Measurements from ENCODE around the gene OR14A16.

Gene OR14A16

GRCh38 chr1:247824023-247824422, at the start of gene OR14A16:
Gene OR14A16, minus strand, starts transcription at chr1:247824119. Its CDS starts 8,390 bp downstream, at chr1:247815729.
- no peak for DNase-seq

DNA sequence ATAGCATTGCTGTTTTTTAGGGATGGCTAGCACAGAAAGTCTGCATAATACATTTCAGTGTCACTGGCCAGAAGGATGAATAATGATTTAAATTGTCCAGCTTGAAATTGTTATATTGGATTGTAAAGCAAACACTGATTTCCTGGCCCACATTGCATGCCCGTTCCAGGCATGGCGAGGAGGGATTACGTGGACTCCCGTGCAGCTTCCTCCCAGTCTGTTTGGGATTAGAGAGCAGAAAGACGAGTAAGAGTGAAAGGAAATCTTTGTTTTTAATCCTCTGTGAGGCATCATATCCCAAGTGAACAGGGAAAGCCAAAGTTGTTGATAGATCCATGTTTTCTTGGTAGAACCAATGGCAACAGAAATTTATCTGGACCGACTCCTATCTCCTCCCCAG, 41.5 kb upstream of the OR14A16 start:
- no peak for DNase-seq

DNA sequence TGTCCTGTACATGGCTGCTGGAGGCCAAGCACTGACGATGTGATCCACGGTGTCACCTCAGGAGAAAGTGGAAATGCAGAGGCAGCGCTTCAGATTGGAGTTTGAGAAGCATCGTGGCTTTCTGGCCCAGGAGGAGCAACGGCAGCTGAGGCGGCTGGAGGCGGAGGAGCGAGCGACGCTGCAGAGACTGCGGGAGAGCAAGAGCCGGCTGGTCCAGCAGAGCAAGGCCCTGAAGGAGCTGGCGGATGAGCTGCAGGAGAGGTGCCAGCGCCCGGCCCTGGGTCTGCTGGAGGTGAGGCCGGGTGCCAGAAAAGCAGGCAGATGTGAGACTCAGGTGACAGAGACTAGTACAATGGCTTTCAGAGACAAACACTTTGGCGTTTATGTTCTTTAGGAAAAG, 40.7 kb upstream of the OR14A16 start:
- DNase-seq = no peak

- no peak for DNase-seq
Observed at GRCh38 chr1:247862756-247863155, 38.8 kb upstream of the OR14A16 start.

DNA sequence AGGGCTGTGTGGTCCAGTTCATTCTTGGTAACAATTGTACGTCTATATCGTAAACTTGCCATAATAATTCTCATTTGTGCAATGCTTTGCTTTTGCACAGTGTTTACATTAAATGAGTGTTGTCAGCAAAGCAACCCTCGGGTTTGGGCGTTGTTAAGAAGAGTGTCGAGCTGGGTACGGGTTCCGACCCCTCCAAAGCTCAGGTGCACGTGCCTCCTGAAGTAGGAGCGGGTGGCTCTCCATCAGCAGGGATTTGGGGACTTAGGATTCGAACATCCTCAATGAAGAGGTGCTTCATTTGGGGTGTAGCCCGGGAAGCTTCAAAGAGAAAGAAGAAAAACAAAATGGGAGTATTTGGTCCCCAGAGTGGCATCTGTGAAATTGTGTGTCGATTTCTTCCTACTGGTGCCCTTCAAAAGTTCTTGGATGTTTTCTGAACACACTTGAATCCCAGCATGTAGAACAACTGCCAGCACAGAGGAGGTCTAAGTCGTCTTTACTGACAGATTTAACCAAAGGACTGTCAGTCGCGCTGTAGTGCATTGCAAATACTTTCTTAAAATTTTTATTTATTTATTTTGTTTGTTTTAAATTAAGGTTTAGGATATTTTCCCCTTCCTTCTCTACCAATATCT, 34.2 kb upstream of the OR14A16 start:
- no peak for DNase-seq

DNA sequence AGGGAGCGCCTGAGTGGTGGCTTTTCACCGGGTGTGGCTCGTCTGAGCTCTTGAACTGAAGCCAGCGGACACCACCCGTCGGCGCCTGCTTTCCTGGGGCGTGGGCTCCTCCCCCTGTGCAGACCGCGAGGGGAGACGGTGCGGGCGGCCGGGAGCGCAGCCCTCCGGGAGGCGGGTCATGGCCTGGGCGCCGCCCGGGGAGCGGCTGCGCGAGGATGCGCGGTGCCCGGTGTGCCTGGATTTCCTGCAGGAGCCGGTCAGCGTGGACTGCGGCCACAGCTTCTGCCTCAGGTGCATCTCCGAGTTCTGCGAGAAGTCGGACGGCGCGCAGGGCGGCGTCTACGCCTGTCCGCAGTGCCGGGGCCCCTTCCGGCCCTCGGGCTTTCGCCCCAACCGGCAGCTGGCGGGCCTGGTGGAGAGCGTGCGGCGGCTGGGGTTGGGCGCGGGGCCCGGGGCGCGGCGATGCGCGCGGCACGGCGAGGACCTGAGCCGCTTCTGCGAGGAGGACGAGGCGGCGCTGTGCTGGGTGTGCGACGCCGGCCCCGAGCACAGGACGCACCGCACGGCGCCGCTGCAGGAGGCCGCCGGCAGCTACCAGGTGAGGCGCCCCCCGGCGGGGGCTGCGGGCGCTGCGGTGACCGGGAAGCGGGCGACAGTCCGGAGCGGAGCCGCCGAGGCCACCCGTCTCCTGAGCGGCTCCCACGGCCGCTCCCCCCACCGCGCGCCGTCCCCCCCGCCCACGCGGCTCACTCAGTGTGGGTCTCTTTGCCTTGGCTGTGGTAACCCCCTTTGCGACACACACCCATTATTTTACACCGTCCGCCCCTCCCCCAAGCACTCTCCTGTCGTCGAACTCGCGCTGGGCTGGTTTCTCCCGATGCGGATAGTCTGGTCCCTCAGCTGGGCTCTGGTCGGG, 33.4 kb upstream of the OR14A16 start, which contains the start of gene TRIM58:
Gene TRIM58 (plus strand): TSS at position 119 of the 916 bp plus-strand sequence. CDS start 60 bp downstream, at position 179.
- peak; percentile 29 for DNase-seq

GRCh38 chr1:247855911-247856310, 32.0 kb upstream of the OR14A16 start:
- no peak for DNase-seq

DNA sequence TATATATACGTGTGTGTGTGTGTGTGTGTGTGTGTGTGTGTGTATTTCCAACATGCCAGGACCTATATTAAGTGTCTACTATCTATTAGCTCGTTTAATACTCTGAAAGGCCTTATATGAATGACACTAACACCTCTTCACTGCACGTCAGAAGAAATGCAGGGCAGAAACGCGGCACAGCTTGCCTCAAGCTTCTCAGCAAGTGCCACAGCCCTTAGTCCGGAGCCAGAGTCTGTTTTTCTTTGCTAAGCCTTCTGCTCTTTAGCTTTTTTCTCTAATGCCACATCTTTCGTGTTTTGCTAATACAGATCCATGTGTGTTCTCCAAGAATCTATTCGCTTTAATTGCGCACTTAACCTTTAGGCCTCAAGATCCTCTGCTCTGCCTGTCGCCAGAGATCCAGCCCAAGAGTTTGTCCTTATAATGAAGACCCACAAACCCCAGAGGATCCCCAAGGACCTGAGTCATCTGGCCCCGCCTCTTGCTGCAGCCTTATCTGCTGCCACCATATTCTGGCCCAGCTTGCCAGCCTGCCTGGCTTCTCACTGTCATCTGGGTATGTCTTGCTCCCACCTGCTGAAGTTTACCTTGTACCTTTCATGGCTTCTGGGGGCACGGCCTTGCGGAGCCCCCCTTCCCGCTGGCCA, 31.1 kb upstream of the OR14A16 start:
- DNase-seq = no peak

DNA sequence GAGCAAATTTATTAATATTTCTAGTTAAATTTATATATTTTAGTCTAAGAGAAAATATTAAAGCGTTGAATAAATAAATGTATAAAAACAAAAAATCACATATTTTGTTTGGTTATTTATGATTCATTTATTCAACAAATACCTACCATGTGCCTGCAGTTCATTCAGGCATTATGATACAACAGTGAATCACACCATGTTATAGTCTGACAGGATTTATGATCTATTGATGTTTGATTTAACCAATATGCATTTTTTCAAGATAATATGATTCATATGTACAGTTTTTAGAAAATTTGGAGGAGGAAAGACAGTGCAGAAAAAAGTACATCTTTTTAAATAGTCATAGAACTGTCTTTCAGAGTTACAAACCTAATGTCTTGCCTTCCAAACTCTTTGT, 25.7 kb upstream of the OR14A16 start:
- no peak for DNase-seq

GRCh38 chr1:247848346-247848745, 24.4 kb upstream of the OR14A16 start:
- DNase-seq = no peak

- DNase-seq = no peak
Observed at GRCh38 chr1:247845693-247846017, 21.7 kb upstream of the OR14A16 start.

- no peak for DNase-seq
Observed at GRCh38 chr1:247845011-247845692, 21.2 kb upstream of the OR14A16 start.

DNA sequence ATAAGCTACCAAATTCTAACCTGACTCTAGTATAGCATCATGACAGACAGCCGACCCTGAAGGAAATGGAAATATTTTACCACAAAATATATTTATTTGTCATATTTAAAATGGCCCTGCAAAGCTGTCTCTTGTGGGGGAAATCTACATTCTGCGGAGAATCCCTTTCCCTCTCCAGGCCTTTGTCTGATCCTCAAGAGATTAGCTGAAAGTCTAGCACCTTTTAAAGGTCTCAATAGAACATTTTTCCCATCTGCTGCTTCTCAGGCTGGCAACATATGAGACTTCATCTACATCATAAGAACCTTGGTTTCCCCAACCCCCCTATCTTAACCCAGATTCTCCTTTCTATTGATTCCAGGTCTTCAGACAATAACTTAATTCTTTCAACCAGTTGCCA, 19.5 kb upstream of the OR14A16 start:
- no peak for DNase-seq

GRCh38 chr1:247841796-247842195, 17.9 kb upstream of the OR14A16 start, which contains the start of gene OR11L1:
Gene OR11L1, minus strand, starts transcription at chr1:247841896. Its CDS starts 0 bp downstream, at chr1:247841896.
- no peak for DNase-seq

DNA sequence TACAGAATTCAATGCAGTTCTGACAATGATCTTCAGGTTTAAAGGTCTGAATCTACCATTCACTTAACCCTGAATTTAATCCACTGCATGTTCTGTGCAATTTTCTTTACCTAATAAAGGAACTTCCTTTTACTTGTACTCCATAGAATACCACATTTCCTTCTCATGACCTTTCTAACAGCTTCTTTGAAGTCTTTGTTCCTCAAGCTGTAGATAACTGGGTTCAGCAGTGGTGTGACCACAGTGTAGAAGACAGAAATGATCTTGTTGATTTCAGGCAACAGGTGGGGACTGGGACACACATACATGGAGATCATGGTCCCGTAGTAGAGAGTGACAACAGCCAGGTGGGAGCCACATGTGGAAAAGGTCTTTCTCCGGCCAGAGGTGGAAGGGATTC, 16.9 kb upstream of the OR14A16 start:
- no peak for DNase-seq

- no peak for DNase-seq
Observed at GRCh38 chr1:247833601-247834000, 9.7 kb upstream of the OR14A16 start.

DNA sequence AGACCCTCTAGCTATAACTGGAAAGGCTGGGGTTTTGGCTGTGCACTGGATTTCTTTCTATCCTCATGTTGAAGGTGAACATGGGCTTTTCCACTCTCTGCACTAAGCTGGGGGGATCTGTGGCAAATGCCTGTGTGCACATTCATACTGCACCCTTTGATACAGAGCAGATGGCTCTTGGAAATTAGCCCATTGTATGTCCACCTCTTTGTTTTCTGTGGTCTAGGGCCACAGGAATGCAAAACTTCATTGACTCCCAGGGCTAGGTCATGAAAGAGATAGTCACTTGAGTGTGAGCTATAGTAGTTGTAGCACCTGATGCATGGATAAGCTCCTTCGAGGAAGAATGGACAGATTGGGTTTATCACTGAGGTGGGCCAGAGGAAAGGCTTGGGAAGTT, 5.7 kb upstream of the OR14A16 start:
- no peak for DNase-seq

GRCh38 chr1:247825362-247825761, 1.4 kb upstream of the OR14A16 start:
- DNase-seq = no peak

DNA sequence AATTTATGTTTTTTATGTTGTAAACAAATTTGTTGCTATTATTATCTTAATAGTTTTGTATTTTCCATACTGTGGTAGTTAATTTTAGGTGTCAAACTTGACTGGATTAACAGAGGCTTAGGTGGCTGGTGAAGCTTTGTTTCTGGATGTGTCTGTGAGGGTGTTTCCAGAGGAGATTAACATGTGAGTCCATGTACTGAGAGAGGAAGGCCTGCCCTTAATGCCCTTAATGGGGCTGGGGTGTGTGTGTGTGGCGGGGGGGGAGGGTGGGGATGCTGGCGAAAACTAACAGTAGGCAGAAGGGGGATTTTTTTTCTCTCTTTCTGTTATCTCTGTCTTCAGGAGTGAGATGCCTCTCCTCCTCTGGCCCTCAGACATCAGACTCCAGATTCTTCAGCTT, 1.9 kb downstream of the OR14A16 start:
- no peak for DNase-seq

- DNase-seq = no peak
Observed at GRCh38 chr1:247812637-247813036, 11.3 kb downstream of the OR14A16 start.

GRCh38 chr1:247797518-247797917, 26.4 kb downstream of the OR14A16 start:
- no peak for DNase-seq

- DNase-seq = no peak
Observed at GRCh38 chr1:247769603-247770002, 54.3 kb downstream of the OR14A16 start.
